Measurements from ENCODE around the gene RBMY1A1.
"Not testable (repeated sequence)": the region's sequence is repeated elsewhere in the genome, so short reads cannot be mapped to it uniquely, and the experiment has no call there.

GRCh38 chrY:21596287-21596686 is 61.6 kb downstream of the RBMY1A1 start:
- not testable (repeated sequence) for TF ChIP-seq CTCF, POLR2A (IDR thresholded peaks at IDR 0.05)
